ENCODE measurements around the gene PYGB. TPM values are rescaled to one million over a fixed set of nuclear protein-coding genes. Genes with fewer than 3 reads are reported as not detected.

Gene PYGB
- total RNA-seq, 2 experiments from 2014 or later: 26.3 to 27.5 TPM

- Mint-ChIP-seq H3K27me3 (no peaks in the 10 kb centered on the region), H3K4me1 (ENCODE audit: low read depth) (peaks cover 16% of the 10 kb centered on the region), H3K36me3 (ENCODE audit: low read depth) (peaks cover 32% of the 10 kb centered on the region), H3K4me3 (no peak overlapping the region), H3K27ac (no peak overlapping the region), H3K9me3 (no peaks in the 10 kb centered on the region)
- Histone ChIP-seq H3K4me1 (ENCODE audit: insufficient read depth, low read length) (peaks cover 21% of the 10 kb centered on the region), H3K9me3 (ENCODE audit: control insufficient read depth in 1 of 2, insufficient read depth in 1 of 2, low read length in 2 of 2) (no peaks in the 10 kb centered on the region), H3K27me3 (ENCODE audit: control insufficient read depth in 1 of 2, insufficient read depth in 2 of 2, low read length in 2 of 2) (no peaks in the 10 kb centered on the region), H3K27ac (ENCODE audit: low read depth in 1 of 2, low read length in 2 of 2) (no peak overlapping the region), H3K36me3 (ENCODE audit: insufficient read depth, low read length) (peaks cover 5% of the 10 kb centered on the region), H3K4me3 (ENCODE audit: low read length) (no peak overlapping the region)
- CTCF ChIA-PET: no interaction called here
- ATAC-seq (ENCODE audit: poor library complexity) (no peak), DNase-seq (no peak)
- no peak for TF ChIP-seq CTCF (IDR thresholded peaks at IDR 0.05)
- POLR2A ChIA-PET: no interaction called here
- intact Hi-C loops (cut with DNase I, micrococcal nuclease): no loop called here
Observed at GRCh38 chr20:25308083-25308491, 60.2 kb downstream of the PYGB start.

DNA sequence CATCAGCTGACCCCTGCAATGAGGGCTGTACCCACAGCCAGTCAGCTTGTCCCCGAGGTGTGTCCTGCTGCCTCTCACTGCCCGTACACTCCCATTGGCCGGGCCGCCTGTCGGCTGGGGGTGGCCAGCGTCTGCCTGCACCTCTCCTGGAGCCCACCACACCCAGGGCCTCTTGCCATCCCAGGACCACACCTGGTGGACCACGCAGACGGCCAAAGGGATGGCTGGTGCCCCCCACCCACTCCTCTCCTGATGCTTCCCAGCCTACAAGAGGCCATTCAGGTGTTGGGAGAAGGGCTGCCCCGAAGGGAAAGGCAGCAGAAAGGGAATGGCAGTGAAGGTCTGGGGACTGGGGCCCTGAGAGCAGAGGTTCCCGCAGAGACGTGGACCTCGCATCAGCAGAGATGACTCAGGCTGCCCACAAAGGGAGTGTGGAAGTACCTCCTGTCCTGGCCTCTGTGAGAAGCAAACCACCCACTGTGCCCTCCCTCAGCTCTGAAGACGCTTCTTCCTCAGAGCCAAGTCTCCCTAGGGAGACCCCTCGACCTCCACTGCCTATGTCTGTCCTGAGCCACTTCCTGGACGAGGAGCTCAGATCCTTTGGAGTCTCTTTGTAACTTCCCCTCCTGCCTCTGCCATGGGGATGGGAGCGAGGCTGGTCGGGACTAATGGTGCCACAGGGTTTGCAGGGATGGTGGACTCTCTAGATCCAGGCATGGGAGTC lies 60.9 kb downstream of the PYGB start:
- Histone ChIP-seq H3K9me3 (ENCODE audit: control insufficient read depth in 1 of 2, insufficient read depth in 1 of 2, low read length in 2 of 2) (no peaks in the 10 kb centered on the region), H3K4me3 (ENCODE audit: low read length) (no peak overlapping the region), H3K27me3 (ENCODE audit: control insufficient read depth in 1 of 2, insufficient read depth in 2 of 2, low read length in 2 of 2) (no peaks in the 10 kb centered on the region), H3K27ac (ENCODE audit: low read depth in 1 of 2, low read length in 2 of 2) (no peak overlapping the region), H3K36me3 (ENCODE audit: insufficient read depth, low read length) (peaks cover 5% of the 10 kb centered on the region), H3K4me1 (ENCODE audit: insufficient read depth, low read length) (peaks cover 21% of the 10 kb centered on the region)
- Mint-ChIP-seq H3K27ac (no peak overlapping the region), H3K27me3 (no peaks in the 10 kb centered on the region), H3K4me1 (ENCODE audit: low read depth) (peaks cover 16% of the 10 kb centered on the region), H3K4me3 (no peak overlapping the region), H3K9me3 (no peaks in the 10 kb centered on the region), H3K36me3 (ENCODE audit: low read depth) (peaks cover 26% of the 10 kb centered on the region)
- ChIA-PET CTCF (no interaction called here), POLR2A (no interaction called here)
- no peak for TF ChIP-seq CTCF (IDR thresholded peaks at IDR 0.05)
- intact Hi-C loops (cut with DNase I, micrococcal nuclease): no loop called here
- DNase-seq (peak in 2 of 14 experiments; percentile 24 to 41), ATAC-seq (ENCODE audit: poor library complexity) (no peak)

DNA sequence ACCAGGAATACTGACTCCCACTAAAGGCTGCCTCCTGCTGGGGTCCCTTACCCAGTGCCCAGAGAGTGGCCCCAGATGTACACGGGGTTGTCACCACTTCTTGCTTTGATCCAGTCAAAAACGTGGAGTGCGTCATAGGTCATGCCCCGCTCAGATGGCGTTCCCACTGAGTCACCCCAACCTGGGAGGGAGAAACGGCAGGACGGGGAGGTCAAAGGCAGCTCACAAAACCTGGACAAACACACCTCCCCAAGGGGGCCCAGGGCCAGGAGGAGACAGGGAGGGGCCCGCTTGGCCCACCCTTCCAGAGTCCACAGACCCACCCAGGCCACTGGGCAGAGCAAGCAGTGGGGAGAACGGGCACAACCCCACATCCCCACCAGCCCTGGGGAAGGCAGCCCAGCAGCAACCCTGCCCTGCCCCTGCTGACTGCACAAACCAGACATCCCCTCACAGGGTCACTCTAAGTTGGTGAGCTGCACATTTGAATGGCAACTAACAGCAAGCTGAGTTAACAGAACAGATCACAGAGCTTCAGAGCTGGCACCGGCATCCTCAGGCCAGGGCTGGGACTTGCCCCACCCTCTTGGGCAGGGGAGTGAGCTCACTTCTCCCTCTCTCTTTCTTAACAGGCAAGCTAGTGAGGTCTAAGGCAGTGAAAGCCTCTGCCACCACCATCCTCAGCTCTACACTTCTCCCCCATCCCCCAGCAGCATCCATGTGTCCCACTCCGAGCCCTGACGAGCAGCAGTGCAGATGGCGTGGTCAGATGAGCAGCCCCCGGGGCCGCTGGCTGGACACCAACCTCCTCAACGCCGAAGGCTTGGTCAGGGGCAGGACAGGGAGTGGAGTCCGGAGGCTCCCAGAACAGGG lies 61.7 kb downstream of the PYGB start:
- Histone ChIP-seq H3K9me3 (ENCODE audit: control insufficient read depth in 1 of 2, insufficient read depth in 1 of 2, low read length in 2 of 2) (no peaks in the 10 kb centered on the region), H3K4me1 (ENCODE audit: insufficient read depth, low read length) (peaks cover 21% of the 10 kb centered on the region), H3K4me3 (ENCODE audit: low read length) (no peak overlapping the region), H3K36me3 (ENCODE audit: insufficient read depth, low read length) (peaks cover 5% of the 10 kb centered on the region), H3K27ac (ENCODE audit: low read depth in 1 of 2, low read length in 2 of 2) (no peak overlapping the region), H3K27me3 (ENCODE audit: control insufficient read depth in 1 of 2, insufficient read depth in 2 of 2, low read length in 2 of 2) (no peaks in the 10 kb centered on the region)
- no peak for ATAC-seq (ENCODE audit: poor library complexity)
- Mint-ChIP-seq H3K4me3 (no peak overlapping the region), H3K36me3 (ENCODE audit: low read depth) (peaks cover 24% of the 10 kb centered on the region), H3K9me3 (no peaks in the 10 kb centered on the region), H3K27me3 (no peaks in the 10 kb centered on the region), H3K27ac (peak overlapping the region; percentile 73), H3K4me1 (ENCODE audit: low read depth) (peaks cover 16% of the 10 kb centered on the region)
- CTCF ChIA-PET: no interaction called here
- peak in 2 of 14 experiments; percentile 31 to 65 for DNase-seq
- no peak for TF ChIP-seq CTCF (IDR thresholded peaks at IDR 0.05)
- intact Hi-C loops (cut with DNase I, micrococcal nuclease): loop anchor here in 1 of 2 experiments (1.0 kb wide), 1 partner anchor 90 kb away; no protein-coding TSS in a partner anchor
- POLR2A ChIA-PET: no interaction called here
